ENCODE results near the gene PDZRN3.

The PDZRN3 gene

DNA sequence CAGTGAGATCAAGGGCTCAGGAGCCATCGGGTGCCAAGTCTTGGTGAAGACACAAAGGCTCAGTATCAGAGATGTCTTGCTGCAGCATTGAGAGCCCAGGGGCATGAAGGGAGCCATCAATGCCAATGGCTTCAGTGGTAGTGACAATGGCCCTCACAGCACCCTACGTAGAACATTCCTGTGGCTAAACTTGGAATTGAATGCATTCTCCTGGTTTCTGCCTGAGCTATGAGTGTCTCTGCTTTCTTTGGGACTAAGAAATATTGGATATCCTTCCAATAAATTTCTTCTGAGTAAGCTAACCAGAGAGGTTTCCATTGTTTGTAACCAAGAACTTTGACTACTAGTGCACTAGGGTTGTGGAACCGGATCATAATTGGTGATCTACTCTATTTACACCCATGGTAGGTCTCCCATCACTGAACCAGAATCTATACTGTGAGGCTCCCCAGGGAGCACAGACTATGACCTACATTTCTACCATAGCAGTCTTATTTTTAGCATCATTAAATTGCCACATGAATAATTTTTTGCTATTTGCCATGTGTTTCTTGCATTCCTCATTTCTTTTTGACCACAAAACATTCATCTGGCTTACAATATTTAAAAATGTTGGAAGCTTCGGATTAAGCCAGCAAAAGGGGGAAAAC, 31.6 kb upstream of the PDZRN3 start:
- Histone ChIP-seq H3K27me3 (ENCODE audit: insufficient read depth, low read length) (no peaks in the 10 kb centered on the region), H3K79me2 (ENCODE audit: control insufficient read depth, insufficient read depth, low read length, unreplicated experiment) (no peaks in the 10 kb centered on the region), H3K4me1 (ENCODE audit: control insufficient read depth, insufficient read depth, low read length, unreplicated experiment) (no peaks in the 10 kb centered on the region), H3K27ac (ENCODE audit: low read depth, low read length) (no peak overlapping the region), H2AFZ (ENCODE audit: low read length, unreplicated experiment) (no peak overlapping the region), H3K36me3 (ENCODE audit: insufficient read depth, low read length) (no peaks in the 10 kb centered on the region), H3K4me3 (ENCODE audit: low read depth, low read length) (no peak overlapping the region)

DNA sequence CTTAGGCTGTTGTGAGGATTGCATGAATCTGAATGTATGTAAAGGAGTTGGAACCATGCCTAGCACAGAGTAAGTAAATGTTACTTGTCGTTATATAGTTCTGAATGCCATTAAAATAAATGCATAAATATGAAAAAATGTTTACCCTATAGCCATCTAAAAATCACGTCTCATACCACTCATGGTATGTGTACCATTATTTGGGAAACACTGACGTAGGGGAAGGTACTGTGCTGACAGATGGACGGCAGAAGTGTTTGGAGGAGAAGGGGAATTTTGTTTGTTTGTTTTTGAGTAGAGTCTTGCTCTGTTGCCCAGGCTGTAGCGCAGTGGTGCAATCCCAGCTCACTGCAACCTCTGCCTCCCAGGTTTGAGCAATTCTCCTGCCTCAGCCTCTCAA, 30.5 kb upstream of the PDZRN3 start:
- no peak overlapping the region for H2AFZ ChIP-seq (ENCODE audit: low read length, unreplicated experiment)
- H3K27ac ChIP-seq (ENCODE audit: low read depth, low read length), result no peak overlapping the region
- no peaks in the 10 kb centered on the region for H3K27me3 ChIP-seq (ENCODE audit: insufficient read depth, low read length)
- H3K36me3 ChIP-seq (ENCODE audit: insufficient read depth, low read length), result no peaks in the 10 kb centered on the region
- H3K4me1 ChIP-seq (ENCODE audit: control insufficient read depth, insufficient read depth, low read length, unreplicated experiment), result no peaks in the 10 kb centered on the region
- H3K4me3 ChIP-seq (ENCODE audit: low read depth, low read length), result no peak overlapping the region
- no peaks in the 10 kb centered on the region for H3K79me2 ChIP-seq (ENCODE audit: control insufficient read depth, insufficient read depth, low read length, unreplicated experiment)

DNA sequence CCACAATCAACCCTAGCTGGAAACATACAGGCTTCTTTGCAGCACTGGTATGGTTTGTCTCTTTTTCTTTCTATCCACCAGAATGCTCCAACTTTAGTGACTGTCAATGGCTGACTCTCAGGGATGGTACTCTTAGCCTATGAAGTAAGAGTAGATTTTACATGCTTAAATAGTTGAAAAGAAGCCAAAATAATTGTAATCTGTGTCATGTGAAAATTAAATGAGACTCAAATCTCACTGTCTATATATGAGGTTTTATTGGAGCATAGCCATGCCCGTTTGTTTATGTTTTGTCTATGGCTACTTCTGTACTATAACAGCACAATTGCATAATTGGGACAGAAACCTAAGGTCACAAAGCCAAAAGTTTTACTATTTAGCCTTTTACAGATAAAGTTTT, 29.1 kb upstream of the PDZRN3 start:
- no peaks in the 10 kb centered on the region for H3K79me2 ChIP-seq (ENCODE audit: control insufficient read depth, insufficient read depth, low read length, unreplicated experiment)
- H3K27ac ChIP-seq (ENCODE audit: low read depth, low read length), result no peak overlapping the region
- H3K36me3 ChIP-seq (ENCODE audit: insufficient read depth, low read length), result no peaks in the 10 kb centered on the region
- no peaks in the 10 kb centered on the region for H3K4me1 ChIP-seq (ENCODE audit: control insufficient read depth, insufficient read depth, low read length, unreplicated experiment)
- no peaks in the 10 kb centered on the region for H3K27me3 ChIP-seq (ENCODE audit: insufficient read depth, low read length)
- no peak overlapping the region for H3K4me3 ChIP-seq (ENCODE audit: low read depth, low read length)
- no peak overlapping the region for H2AFZ ChIP-seq (ENCODE audit: low read length, unreplicated experiment)

DNA sequence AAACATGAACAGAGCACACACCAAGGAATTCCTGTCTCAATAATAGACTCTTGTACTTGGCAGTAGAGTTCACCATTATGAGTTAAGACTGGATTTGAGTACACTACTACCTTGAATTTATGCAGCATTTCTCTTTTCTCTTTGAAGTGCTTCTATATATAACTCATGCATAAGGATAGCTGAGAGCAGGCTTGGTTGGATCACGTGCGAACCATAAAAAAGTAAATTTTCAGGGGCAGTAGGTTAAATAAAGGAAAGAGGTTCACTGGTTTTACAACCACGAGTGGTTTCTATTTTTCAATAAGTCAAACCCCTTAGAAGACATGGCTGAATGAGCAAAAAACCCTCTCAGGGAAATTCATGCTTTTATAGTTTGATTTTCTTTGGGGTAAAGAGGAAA, 28.6 kb upstream of the PDZRN3 start:
- Histone ChIP-seq H3K4me1 (ENCODE audit: control insufficient read depth, insufficient read depth, low read length, unreplicated experiment) (no peaks in the 10 kb centered on the region), H3K27me3 (ENCODE audit: insufficient read depth, low read length) (no peaks in the 10 kb centered on the region), H3K4me3 (ENCODE audit: low read depth, low read length) (no peak overlapping the region), H2AFZ (ENCODE audit: low read length, unreplicated experiment) (no peak overlapping the region), H3K27ac (ENCODE audit: low read depth, low read length) (no peak overlapping the region), H3K36me3 (ENCODE audit: insufficient read depth, low read length) (no peaks in the 10 kb centered on the region), H3K79me2 (ENCODE audit: control insufficient read depth, insufficient read depth, low read length, unreplicated experiment) (no peaks in the 10 kb centered on the region)

DNA sequence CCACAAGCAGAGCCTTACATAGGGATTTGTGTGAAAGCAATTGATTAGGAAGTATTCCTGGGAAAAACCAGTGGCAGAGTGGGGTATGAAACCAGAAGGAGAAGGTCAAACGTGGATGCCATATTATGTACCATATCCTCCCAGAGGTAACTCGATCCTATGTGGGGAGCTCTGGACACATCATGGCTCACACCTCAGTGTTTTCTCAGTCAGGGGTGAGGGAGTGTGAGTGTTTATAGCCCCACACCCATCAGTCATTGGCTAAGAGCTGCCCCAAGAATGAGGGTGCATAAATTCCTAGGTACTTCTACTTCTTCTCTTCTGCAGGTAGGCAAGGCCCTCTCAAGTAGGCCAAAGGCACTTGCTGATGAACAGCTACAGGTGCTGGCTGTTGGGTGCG, 28.2 kb upstream of the PDZRN3 start:
- Histone ChIP-seq H3K79me2 (ENCODE audit: control insufficient read depth, insufficient read depth, low read length, unreplicated experiment) (no peaks in the 10 kb centered on the region), H3K36me3 (ENCODE audit: insufficient read depth, low read length) (no peaks in the 10 kb centered on the region), H2AFZ (ENCODE audit: low read length, unreplicated experiment) (no peak overlapping the region), H3K27ac (ENCODE audit: low read depth, low read length) (no peak overlapping the region), H3K4me3 (ENCODE audit: low read depth, low read length) (no peak overlapping the region), H3K27me3 (ENCODE audit: insufficient read depth, low read length) (no peaks in the 10 kb centered on the region), H3K4me1 (ENCODE audit: control insufficient read depth, insufficient read depth, low read length, unreplicated experiment) (no peaks in the 10 kb centered on the region)

DNA sequence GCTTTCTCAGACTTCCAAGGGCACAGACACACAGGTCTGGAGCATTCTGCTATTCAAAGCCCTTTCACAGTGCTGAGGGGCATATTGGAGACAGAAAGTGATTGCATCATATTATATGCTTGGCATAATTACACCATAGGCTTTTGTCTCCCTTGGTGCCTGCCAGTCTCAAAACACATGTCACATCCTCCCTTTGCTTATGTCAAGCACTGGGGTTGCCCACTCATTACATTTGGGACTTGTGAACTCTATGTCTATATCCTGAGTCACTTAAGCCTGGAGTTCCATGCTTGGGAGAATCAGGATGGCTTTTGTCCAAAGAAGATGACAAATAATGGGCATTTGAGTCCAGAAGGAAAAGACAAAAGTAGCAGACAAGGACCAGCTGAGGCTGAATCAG, 12.3 kb upstream of the PDZRN3 start:
- no peak overlapping the region for H3K4me3 ChIP-seq (ENCODE audit: low read depth, low read length)

DNA sequence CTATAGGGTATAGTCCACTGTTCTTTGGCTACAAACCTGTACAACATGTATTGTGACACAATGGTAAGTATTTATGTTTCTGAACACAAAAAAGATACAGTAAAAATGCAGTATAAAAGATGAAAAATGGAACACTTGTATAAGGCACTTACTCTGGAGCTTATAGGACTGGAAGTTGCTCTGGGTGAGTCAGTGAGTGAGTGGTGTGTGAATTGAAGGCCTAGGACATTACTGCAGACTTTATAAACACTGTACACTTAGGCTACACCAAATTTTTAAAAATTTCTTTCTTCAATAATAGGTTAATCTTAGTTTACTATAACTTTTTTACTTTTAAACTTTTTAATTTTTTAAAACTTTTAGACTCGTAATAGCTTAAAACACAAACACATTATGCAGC, 10.5 kb upstream of the PDZRN3 start:
- H3K4me3 ChIP-seq (ENCODE audit: low read depth, low read length), result no peak overlapping the region
- H2AFZ ChIP-seq (ENCODE audit: low read length, unreplicated experiment), result no peak overlapping the region
- H3K4me1 ChIP-seq (ENCODE audit: control insufficient read depth, insufficient read depth, low read length, unreplicated experiment), result peaks cover 21% of the 10 kb centered on the region
- H3K27me3 ChIP-seq (ENCODE audit: insufficient read depth, low read length), result no peaks in the 10 kb centered on the region
- no peaks in the 10 kb centered on the region for H3K36me3 ChIP-seq (ENCODE audit: insufficient read depth, low read length)
- H3K79me2 ChIP-seq (ENCODE audit: control insufficient read depth, insufficient read depth, low read length, unreplicated experiment), result no peaks in the 10 kb centered on the region
- no peak overlapping the region for H3K27ac ChIP-seq (ENCODE audit: low read depth, low read length)

More for the DNA sequence above, 12.3 kb upstream of the PDZRN3 start:
- Histone ChIP-seq H3K4me1 (ENCODE audit: control insufficient read depth, insufficient read depth, low read length, unreplicated experiment) (peaks cover 21% of the 10 kb centered on the region), H3K79me2 (ENCODE audit: control insufficient read depth, insufficient read depth, low read length, unreplicated experiment) (no peaks in the 10 kb centered on the region), H3K27ac (ENCODE audit: low read depth, low read length) (no peak overlapping the region), H3K36me3 (ENCODE audit: insufficient read depth, low read length) (no peaks in the 10 kb centered on the region), H3K27me3 (ENCODE audit: insufficient read depth, low read length) (no peaks in the 10 kb centered on the region), H2AFZ (ENCODE audit: low read length, unreplicated experiment) (no peak overlapping the region)

DNA sequence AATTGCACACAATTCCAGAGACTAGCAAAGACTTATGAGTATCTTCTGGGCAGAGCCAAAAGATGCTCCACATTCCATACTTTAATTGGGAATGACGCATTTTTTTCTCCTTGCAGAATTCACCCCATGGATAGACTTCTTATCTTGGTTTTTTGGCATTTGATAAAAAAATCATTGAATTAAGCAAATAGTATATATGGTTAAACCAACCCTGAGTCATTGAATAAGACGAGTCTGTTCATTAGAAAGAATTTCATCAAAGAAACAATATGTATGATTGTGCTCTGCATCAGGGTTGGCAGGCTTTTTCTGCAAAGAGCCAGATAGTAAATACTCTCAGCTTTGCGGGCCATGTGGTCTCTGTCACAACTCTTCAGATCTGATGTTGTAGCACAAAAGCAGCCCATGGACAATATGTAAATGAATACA, 9.2 kb upstream of the PDZRN3 start:
- Histone ChIP-seq H2AFZ (ENCODE audit: low read length, unreplicated experiment) (no peak overlapping the region), H3K27me3 (ENCODE audit: insufficient read depth, low read length) (no peaks in the 10 kb centered on the region), H3K79me2 (ENCODE audit: control insufficient read depth, insufficient read depth, low read length, unreplicated experiment) (no peaks in the 10 kb centered on the region), H3K4me3 (ENCODE audit: low read depth, low read length) (no peak overlapping the region), H3K4me1 (ENCODE audit: control insufficient read depth, insufficient read depth, low read length, unreplicated experiment) (peaks cover 21% of the 10 kb centered on the region), H3K36me3 (ENCODE audit: insufficient read depth, low read length) (no peaks in the 10 kb centered on the region), H3K27ac (ENCODE audit: low read depth, low read length) (no peak overlapping the region)

DNA sequence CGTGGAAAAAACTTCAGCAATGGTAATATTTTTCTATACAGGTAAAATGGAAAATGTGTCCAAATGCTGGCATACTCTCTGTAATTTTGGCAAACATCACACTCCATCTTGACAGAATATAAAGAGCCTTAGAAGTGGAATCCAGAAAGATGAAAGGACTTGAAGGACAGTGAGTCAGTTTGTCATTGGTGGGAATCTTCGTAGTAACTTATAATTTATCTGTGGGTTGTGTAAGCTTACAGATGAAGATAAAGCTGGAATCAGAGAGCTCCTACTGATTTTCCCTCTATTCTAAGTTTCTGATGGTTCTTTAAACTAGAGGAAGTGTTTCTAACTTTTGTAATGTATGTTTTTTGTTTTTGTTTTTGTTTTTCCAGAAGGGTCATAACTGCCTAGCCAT, 8.7 kb upstream of the PDZRN3 start:
- no peaks in the 10 kb centered on the region for H3K36me3 ChIP-seq (ENCODE audit: insufficient read depth, low read length)
- H3K79me2 ChIP-seq (ENCODE audit: control insufficient read depth, insufficient read depth, low read length, unreplicated experiment), result no peaks in the 10 kb centered on the region
- peaks cover 20% of the 10 kb centered on the region for H3K4me1 ChIP-seq (ENCODE audit: control insufficient read depth, insufficient read depth, low read length, unreplicated experiment)
- no peak overlapping the region for H3K27ac ChIP-seq (ENCODE audit: low read depth, low read length)
- H3K4me3 ChIP-seq (ENCODE audit: low read depth, low read length), result no peak overlapping the region
- H2AFZ ChIP-seq (ENCODE audit: low read length, unreplicated experiment), result no peak overlapping the region
- no peaks in the 10 kb centered on the region for H3K27me3 ChIP-seq (ENCODE audit: insufficient read depth, low read length)

DNA sequence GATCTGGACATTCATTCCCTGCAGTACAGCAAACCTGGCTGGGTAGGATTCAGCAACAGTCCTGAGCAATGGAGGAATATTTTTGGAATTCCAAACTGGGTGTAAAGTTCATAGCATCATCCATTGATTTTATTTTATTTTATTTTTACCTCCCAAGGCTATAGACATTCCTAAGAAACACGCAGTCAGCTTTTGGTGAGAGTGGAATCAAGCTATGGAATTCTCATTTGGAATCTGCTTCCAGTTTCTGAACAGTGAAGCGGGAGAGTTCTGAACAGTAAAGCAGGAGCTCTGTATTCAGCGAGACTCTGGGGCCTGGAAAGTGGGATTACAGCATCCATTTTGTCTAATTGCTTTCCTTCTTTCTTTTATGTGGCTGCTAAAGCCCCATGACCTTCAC, 1.4 kb upstream of the PDZRN3 start:
- no peaks in the 10 kb centered on the region for H3K27me3 ChIP-seq (ENCODE audit: insufficient read depth, low read length)
- H3K27ac ChIP-seq (ENCODE audit: low read depth, low read length), result no peak overlapping the region
- no peaks in the 10 kb centered on the region for H3K36me3 ChIP-seq (ENCODE audit: insufficient read depth, low read length)
- peaks cover 15% of the 10 kb centered on the region for H3K4me1 ChIP-seq (ENCODE audit: control insufficient read depth, insufficient read depth, low read length, unreplicated experiment)
- H2AFZ ChIP-seq (ENCODE audit: low read length, unreplicated experiment), result no peak overlapping the region
- peaks cover 22% of the 10 kb centered on the region for H3K79me2 ChIP-seq (ENCODE audit: control insufficient read depth, insufficient read depth, low read length, unreplicated experiment)
- peak overlapping the region; percentile 75; the same call in 1 of the 2 replicates for H3K4me3 ChIP-seq (ENCODE audit: low read depth, low read length)

DNA sequence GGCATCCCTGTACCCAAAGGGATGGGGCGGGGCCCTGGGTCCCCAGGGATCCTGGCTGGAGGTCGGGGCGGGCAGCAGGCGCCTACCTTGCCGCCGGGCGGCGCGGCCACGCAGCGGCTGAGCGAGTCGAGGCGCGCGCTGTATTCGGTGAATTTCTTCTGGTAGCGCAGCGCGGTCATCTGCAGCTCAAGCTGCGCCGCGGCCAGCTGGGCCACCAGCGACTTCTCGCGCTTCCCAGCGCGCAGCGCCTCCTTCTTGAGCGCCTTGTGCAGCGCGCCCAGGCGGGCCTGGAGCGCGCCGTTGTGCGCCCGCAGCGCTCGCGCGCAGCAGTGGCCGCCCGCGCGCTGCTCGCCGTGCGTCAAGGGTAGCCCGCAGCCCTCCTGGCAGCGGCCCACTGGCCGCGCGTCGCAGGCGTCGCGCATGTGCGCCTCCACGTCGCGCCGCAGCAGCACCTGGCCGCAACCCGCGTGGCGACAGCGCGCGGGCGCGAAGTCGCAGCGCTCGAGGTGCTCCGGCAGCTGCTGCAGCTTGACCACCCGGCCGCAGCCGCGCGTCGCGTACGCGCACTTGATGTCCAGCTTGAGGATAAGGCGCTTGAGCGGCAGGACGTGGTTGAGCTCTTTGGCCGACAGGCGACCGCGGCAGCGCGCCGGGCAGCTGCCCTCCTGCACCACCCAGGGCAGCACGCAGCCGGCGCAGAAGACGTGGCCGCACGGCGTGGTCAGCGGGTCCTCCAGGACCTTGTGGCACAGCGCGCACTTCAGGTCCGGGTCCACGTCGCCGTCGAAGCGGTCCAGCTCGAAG, 522 bp downstream of the PDZRN3 start:
- Histone ChIP-seq H3K27me3 (ENCODE audit: insufficient read depth, low read length) (no peaks in the 10 kb centered on the region), H3K36me3 (ENCODE audit: insufficient read depth, low read length) (no peaks in the 10 kb centered on the region), H3K4me1 (ENCODE audit: control insufficient read depth, insufficient read depth, low read length, unreplicated experiment) (peaks cover 15% of the 10 kb centered on the region), H3K27ac (ENCODE audit: low read depth, low read length) (no peak overlapping the region), H2AFZ (ENCODE audit: low read length, unreplicated experiment) (peak overlapping the region; percentile 43), H3K4me3 (ENCODE audit: low read depth, low read length) (peak overlapping the region; percentile 75), H3K79me2 (ENCODE audit: control insufficient read depth, insufficient read depth, low read length, unreplicated experiment) (peaks cover 28% of the 10 kb centered on the region)
